Left ventricle myocardium inferior (tissue), 1 donor: Measurements from ENCODE around the gene FKBP9. TPM values are rescaled to one million over a fixed set of nuclear protein-coding genes. Genes with fewer than 3 reads are reported as not detected.
"Not testable (repeated sequence)": the region's sequence is repeated elsewhere in the genome, so short reads cannot be mapped to it uniquely, and the experiment has no call there.

Experiments
- DNase-seq: peaks from one replicate; pipeline ENCODE4 v3.0.0-alpha.2; 2020
- H3K27ac ChIP-seq: fragments of 200-600 bp; replicated peaks from 2 replicates; pipeline ENCODE4 v1.8.0; 2021
- H3K27me3 ChIP-seq: fragments of 200-600 bp; 2 replicates; pipeline ENCODE4 v1.8.0; 2021; ENCODE audit warnings: low read depth
- H3K36me3 ChIP-seq: fragments of 200-600 bp; 2 replicates; pipeline ENCODE4 v1.8.0; 2021
- H3K4me1 ChIP-seq: fragments of 200-600 bp; 2 replicates; pipeline ENCODE4 v1.8.0; 2021
- H3K4me3 ChIP-seq: fragments of 200-600 bp; 2 replicates; pipeline ENCODE4 v1.8.0; 2021; ENCODE audit warnings: mild to moderate bottlenecking, moderate library complexity
- H3K9me3 ChIP-seq: fragments of 200-600 bp; replicated peaks from 2 replicates; pipeline ENCODE4 v1.8.0; 2021
- intact Hi-C: fragments of 100-400 bp; cut with micrococcal nuclease; formaldehyde crosslinking; loops from one replicate; pipeline ENCODE4 v1.11.0; 2022
- total RNA-seq: library from RNA; stranded (reverse); fragmentation: NEBNext Ultra II Directional; extraction: Animal tissue kit (Norgen Biotek cat#: 25700); gene quantifications from one replicate; pipeline ENCODE4 v1.2.1, GENCODE V29; 2021
- TF ChIP-seq, protein P1 (sequence below): fragments of 200-600 bp; IDR thresholded peaks from 2 replicates; pipeline ENCODE4 v1.8.0; 2021; ENCODE audit warnings: antibody characterized with exemption, mild to moderate bottlenecking, borderline replicate concordance
- donor health status: DM: no; HTN: yes; CAD: no; lungs with severe emphysema.

FKBP9 gene
- total RNA-seq, 1 donor from 2014 or later: 112 TPM

DNA sequence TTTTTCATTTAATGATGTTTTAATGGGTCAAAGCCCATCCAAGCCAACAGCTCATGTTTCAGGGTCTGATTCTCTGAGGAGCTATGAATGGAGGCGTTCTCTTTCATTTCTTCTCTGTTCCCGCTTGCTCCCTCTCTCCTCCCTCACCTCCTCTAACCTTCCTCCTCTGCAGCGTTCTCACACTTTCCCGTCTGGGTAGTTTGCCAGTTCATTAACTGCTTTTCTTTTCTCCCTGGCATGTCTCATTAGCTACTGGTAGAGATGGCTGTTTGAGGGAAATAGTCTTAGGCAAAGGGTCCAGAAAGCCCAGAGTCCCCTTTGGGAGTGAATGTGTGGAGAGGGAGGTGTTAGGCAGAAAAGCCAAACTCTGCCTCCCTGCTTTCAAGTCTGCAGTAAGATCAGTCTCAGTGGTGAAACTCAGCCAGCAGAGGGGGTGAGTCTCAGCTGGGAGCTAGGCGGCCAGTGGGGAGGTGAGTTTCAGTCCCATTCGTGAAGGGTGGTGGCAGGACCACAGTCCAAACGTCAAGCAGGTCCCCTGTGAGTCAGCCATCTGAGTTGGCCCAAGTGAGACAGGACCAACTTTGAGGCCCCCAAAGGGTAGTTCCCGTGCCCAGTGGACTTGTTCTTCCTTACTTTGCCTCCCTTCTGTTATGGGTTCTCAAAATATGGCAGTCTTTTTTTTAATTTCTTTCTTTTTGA lies 7.4 kb downstream of the FKBP9 start:
- H3K9me3 ChIP-seq, intact Hi-C loops: not testable (repeated sequence)
- peak overlapping the region; percentile 73 for H3K27ac ChIP-seq

DNA sequence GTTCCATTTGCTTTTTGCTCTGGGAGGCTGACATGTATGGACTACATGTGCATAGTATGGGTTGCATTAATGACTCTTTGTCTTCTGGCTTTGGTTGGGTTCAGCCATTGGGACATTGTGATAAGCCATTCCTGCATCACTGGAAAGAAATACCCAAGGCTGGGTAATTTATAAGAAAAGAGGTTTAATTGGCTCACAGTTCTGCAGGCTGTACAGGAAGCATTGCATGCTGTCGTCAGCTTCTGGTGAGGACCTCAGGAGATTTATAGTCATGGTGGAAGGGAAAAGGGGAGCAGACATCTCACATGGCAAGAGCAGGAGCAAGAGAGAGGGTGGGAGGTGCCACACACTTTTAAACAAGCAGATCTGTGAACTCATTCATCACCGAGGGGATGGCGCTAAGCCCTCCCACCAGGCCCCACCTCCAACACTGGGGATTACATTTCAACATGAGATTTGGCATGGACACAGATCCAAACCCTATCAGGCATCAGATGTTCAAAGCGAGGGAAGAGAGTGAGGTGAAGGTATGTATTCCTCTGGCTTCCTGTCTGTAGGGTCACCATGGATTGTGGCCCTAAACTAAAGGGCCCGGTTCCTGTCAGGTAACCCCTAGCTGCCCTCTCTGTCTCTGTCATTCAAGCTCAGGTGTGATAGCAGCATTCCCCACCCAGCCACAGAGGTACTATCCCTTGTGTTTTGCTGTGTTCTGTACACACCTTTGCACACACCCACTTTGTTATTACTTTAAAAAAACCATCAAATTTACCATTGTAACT lies 9.4 kb downstream of the FKBP9 start:
- H3K9me3 ChIP-seq, H3K4me3 ChIP-seq, H3K27me3 ChIP-seq, DNase-seq, H3K36me3 ChIP-seq, intact Hi-C loops: not testable (repeated sequence)
- H3K27ac ChIP-seq: peak overlapping the region; percentile 15
- H3K4me1 ChIP-seq: peaks cover 35% of the 10 kb centered on the region

More for the DNA sequence above, 7.4 kb downstream of the FKBP9 start:
- H3K4me1 ChIP-seq: peaks cover 39% of the 10 kb centered on the region
- not testable (repeated sequence) for DNase-seq, H3K36me3 ChIP-seq, H3K27me3 ChIP-seq
- TF ChIP-seq, protein P1, sequence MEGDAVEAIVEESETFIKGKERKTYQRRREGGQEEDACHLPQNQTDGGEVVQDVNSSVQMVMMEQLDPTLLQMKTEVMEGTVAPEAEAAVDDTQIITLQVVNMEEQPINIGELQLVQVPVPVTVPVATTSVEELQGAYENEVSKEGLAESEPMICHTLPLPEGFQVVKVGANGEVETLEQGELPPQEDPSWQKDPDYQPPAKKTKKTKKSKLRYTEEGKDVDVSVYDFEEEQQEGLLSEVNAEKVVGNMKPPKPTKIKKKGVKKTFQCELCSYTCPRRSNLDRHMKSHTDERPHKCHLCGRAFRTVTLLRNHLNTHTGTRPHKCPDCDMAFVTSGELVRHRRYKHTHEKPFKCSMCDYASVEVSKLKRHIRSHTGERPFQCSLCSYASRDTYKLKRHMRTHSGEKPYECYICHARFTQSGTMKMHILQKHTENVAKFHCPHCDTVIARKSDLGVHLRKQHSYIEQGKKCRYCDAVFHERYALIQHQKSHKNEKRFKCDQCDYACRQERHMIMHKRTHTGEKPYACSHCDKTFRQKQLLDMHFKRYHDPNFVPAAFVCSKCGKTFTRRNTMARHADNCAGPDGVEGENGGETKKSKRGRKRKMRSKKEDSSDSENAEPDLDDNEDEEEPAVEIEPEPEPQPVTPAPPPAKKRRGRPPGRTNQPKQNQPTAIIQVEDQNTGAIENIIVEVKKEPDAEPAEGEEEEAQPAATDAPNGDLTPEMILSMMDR: peak; percentile 57
- peak overlapping the region; percentile 39 for H3K4me3 ChIP-seq

DNA sequence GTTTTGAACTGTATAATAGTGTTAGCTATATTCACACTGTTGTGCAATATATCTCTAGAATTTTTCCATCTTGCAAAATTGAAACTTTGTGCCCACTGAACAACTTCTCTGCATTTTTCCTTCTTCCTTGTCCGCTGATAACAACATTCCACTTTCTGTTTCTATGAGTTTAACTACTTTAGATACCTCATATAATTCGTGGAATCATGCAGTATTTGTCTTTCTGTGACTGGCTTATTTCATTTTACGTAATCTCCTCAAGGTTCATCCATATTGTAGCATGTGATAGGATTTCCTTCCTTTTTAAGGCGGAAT lies 10.0 kb downstream of the FKBP9 start:
- Histone ChIP-seq H3K27ac (peak overlapping the region; percentile 15), H3K4me1 (peaks cover 40% of the 10 kb centered on the region)
- H3K9me3 ChIP-seq, H3K4me3 ChIP-seq, H3K36me3 ChIP-seq, intact Hi-C loops, DNase-seq, H3K27me3 ChIP-seq: not testable (repeated sequence)

DNA sequence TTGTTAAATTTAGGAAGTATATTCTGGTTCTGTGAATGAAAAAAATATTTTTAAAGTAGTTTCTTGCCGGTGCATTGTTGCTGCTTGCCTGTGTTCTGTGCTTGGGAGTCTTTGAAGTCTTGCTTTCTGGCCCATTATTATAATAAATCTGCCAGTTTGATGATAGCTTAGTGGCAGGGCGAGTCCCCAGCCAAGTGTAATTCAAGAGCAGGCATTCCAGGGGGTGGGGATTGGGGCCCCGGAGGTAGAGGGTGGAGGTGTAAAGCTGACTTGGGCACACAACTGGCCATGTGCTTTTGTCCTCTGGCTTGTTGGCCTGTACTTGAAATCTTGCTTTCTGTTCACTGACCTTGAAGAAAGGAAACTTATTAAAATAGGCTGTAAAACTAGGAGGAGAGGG lies 14.7 kb downstream of the FKBP9 start:
- DNase-seq, H3K27me3 ChIP-seq, H3K4me3 ChIP-seq, intact Hi-C loops, H3K36me3 ChIP-seq, H3K9me3 ChIP-seq: not testable (repeated sequence)
- Histone ChIP-seq H3K4me1 (peaks cover 20% of the 10 kb centered on the region), H3K27ac (peak overlapping the region; percentile 77)

DNA sequence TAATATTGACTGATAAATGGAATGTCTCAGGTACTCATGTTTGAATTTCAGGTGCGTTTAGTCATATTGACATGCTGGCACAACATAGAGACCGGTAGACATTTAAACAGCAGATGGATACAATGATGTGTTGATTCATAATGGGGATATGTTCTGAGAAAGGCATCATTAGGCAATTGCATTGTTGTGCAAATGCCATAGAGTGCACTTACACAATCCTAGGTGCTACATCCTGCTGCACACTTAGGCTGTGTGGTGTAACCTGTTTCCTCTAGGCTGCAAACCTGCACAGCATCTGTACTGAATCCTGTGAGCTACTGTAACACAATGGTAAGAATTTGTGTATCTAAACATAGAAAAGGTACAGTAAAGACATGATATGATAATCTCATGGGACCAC lies 19.9 kb downstream of the FKBP9 start:
- intact Hi-C loops, H3K27me3 ChIP-seq, H3K4me1 ChIP-seq, H3K27ac ChIP-seq, H3K4me3 ChIP-seq, DNase-seq, H3K9me3 ChIP-seq: not testable (repeated sequence)
- peaks cover 43% of the 10 kb centered on the region for H3K36me3 ChIP-seq

DNA sequence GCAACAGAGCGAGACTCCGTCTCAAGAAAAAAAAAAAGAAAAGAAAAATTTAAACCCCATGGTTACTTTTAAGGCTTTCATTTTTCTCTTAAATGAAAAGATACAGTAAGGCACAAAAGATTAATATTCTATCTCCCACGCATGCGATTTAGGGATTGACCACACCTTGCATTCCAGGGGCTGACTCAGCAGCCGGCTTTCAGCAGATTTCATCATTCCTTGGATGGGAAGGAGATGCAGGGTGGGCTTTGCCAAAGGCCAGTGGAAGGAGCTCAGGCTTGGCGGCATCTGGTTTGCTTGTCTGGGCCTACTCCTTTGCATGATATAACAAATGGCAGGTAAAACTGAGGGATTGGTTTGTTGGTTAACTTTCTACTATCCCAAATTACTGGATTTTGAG lies 22.0 kb downstream of the FKBP9 start:
- DNase-seq, H3K4me3 ChIP-seq, H3K4me1 ChIP-seq, H3K27ac ChIP-seq, H3K27me3 ChIP-seq, intact Hi-C loops, H3K9me3 ChIP-seq: not testable (repeated sequence)
- peaks cover 57% of the 10 kb centered on the region for H3K36me3 ChIP-seq

DNA sequence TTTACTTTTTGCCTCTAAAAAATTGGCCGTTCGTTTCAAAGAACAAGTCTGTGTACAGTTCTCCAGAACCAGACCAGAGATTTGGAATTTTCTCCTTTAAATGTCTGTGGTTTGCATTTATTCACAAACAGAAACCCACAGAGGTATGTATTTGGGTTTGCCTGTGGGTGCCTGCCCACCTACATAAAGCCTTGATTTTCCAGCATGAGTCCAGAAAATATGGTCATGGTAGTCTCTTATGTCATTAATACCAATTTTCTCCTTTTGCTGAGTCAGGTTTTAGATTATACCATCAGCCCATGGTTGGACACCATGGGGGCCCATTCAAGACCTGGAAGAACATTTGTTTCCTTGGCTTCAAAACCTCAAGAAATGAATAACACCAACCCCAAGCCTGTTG lies 22.7 kb downstream of the FKBP9 start:
- H3K36me3 ChIP-seq: peaks cover 63% of the 10 kb centered on the region
- H3K4me1 ChIP-seq, H3K9me3 ChIP-seq, DNase-seq, intact Hi-C loops, H3K4me3 ChIP-seq, H3K27me3 ChIP-seq, H3K27ac ChIP-seq: not testable (repeated sequence)

DNA sequence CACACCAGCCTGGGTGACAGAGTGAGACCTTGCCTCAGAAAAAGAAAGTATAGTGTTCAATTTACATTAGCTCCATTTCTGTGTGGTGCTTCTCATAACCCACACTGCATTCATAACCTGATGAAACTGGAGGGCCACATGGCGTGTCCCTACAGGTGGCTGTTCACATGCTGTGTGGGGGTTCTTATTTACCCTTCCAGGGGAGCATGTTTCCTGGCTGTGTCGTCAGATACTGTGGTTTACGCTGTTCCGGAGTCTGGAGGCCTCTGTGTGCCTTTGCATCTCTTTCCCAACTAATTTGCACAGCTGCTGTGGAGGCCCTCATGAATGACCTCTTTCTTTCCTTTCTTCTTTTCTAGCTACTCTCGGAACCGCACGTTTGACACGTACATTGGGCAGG lies 30.9 kb downstream of the FKBP9 start:
- H3K4me1 ChIP-seq, H3K27me3 ChIP-seq, H3K4me3 ChIP-seq, H3K9me3 ChIP-seq, DNase-seq, intact Hi-C loops, H3K27ac ChIP-seq: not testable (repeated sequence)
- peaks cover 50% of the 10 kb centered on the region for H3K36me3 ChIP-seq

DNA sequence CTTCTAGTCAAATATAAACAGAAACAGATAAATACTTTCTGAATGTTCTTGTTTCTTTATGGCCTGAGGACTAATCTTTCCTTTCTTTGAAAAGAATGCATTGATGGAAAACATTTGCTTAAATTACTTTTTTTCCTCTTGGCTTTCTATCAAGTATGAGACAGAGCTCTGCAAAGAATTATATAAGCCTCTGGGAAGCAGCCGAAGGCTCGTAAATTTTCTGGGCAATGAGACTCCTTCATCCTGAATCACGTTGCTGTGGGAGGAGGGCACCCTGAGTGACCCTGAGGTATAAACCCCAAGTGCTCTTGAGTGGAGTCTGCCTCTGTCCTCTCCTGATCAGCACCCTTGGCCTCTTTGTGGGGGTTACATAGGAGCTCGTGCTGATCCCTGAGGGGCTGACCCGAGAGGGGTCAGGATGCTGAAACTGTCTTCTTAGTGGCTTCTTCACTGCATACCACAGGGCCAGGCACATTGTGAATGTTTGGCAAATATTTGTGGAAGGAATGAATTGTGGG lies 33.9 kb downstream of the FKBP9 start:
- intact Hi-C loops, H3K27me3 ChIP-seq, H3K4me3 ChIP-seq, H3K9me3 ChIP-seq, DNase-seq, H3K4me1 ChIP-seq: not testable (repeated sequence)
- H3K36me3 ChIP-seq: peaks cover 21% of the 10 kb centered on the region
- peak overlapping the region; percentile 40 for H3K27ac ChIP-seq

DNA sequence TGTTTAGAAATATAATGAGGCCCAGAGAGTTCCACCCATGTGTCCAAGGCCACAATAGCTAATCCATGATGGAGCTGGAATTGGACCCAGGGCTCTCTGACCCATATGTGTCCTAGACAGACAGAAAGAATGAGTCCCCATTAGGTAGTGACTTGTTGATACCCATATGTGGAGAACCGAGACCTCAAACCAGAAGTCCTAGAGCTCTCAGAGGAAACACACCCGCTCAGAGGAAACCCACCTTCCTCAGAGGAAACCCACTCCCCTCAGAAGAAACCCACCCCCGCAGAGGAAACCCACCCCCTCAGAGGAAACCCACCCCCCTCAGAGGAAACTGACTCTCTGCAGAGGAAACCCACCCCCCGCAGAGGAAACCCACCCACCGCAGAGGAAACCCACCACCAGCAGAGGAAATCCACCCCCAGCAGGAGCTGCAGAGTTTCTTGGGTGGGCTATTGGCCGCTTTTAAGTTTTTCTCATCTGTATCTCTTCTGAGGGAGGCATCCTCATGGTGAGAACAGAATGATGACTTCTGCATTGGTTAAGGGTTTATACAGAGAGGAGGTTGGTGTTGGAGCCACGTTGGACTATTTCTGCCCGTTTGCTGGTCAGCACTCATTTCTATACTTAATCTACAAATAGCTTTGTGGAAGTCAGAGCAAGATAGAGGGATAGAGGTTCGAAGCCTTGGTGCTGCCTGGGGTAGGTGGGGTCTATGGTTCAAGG lies 34.9 kb downstream of the FKBP9 start:
- H3K9me3 ChIP-seq, H3K4me1 ChIP-seq, intact Hi-C loops, H3K27me3 ChIP-seq, DNase-seq, H3K4me3 ChIP-seq: not testable (repeated sequence)
- peak overlapping the region; percentile 32 for H3K27ac ChIP-seq
- H3K36me3 ChIP-seq: peaks cover 21% of the 10 kb centered on the region

DNA sequence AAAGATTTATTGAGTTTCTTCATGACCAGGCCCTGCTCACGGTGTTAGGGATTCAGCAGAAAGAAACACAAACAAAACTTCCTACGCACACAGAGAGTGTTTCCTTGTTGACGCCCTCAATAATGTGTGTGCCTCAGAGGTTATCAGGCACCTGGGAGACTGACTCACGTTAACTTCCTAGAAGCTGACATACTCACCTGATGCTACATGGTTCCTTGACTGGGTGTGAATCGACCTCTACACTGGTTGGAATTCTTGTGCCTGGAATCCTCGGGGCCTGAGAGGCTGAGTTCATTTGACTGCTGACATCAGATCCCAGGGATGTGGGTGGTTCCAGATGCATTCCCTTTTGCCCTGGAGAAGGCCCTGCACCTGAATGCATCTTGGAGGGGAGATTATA lies 35.5 kb downstream of the FKBP9 start:
- H3K27me3 ChIP-seq, intact Hi-C loops, H3K9me3 ChIP-seq, H3K4me1 ChIP-seq, H3K4me3 ChIP-seq, DNase-seq: not testable (repeated sequence)
- peaks cover 21% of the 10 kb centered on the region for H3K36me3 ChIP-seq
- H3K27ac ChIP-seq: peak overlapping the region; percentile 32

DNA sequence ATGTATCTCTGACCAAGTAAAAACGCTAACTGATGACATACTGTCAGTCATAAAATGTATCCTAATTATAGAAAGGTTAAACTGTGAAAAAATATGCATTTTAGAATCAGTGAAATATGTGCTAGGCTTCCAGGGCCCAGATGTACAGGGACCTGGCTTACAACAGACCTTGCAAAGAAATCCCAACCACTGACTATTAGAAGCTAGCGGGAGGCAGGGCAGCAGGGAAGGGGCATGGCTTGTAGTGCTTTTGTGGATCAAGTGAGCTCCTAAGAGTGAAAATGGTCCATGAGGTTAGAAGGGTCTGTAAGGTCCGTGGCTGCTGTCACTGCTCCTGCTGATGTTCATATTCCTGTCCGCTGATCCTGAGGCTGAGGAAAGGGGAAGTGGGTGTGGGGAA lies 40.7 kb downstream of the FKBP9 start:
- intact Hi-C loops, H3K9me3 ChIP-seq, H3K27me3 ChIP-seq, DNase-seq, H3K36me3 ChIP-seq: not testable (repeated sequence)
- Histone ChIP-seq H3K4me3 (peak overlapping the region; percentile 53), H3K27ac (peak overlapping the region; percentile 87), H3K4me1 (peaks cover 26% of the 10 kb centered on the region)
